IMR-90 (cell line): Measurements from ENCODE around the gene CITED2. TPM values are rescaled to one million over a fixed set of nuclear protein-coding genes. Genes with fewer than 3 reads are reported as not detected.

Experiments
- ATAC-seq: fragments of 200-7000 bp; cut with Tn5 transposase; 2 replicates; pipeline ENCODE4 v1.9.1; 2020; ENCODE audit warnings: low read depth, mild to moderate bottlenecking, moderate library complexity
- BruUV-seq: library from RNA; stranded (reverse); fragments of 400-500 nt; replicated peaks from 2 replicates; lab custom pipeline; 2021; lab: Mats Ljungman, UMichigan
- CTCF ChIA-PET: fragments of 300-600 bp; formaldehyde crosslinking; extraction: SDS; loops from one replicate; lab custom pipeline; 2021; ENCODE audit warnings: antibody characterized with exemption; lab: Yijun Ruan, JAX
- POLR2A ChIA-PET: fragments of 300-600 bp; sonication (Branson Sonifier 250); formaldehyde crosslinking; loops from one replicate; lab custom pipeline; 2022; ENCODE audit warnings: antibody characterized with exemption; ENCODE audit not compliant: unreplicated experiment; lab: Charles Lee
- DNase-seq: peaks from one replicate; pipeline ENCODE4 v3.0.0; 2013
- H2AFZ ChIP-seq: replicated peaks from 2 replicates; pipeline ENCODE3; 2013; ENCODE audit warnings: low read length, mild to moderate bottlenecking; ENCODE audit not compliant: poor library complexity
- H2AK5ac ChIP-seq: 2 replicates; pipeline ENCODE4 v1.6.1; 2013; ENCODE audit warnings: low read depth, low read length, inconsistent platforms
- H2AK9ac ChIP-seq: replicated peaks from 2 replicates; pipeline ENCODE3; 2013; ENCODE audit warnings: mild to moderate bottlenecking, low read depth, low read length, moderate library complexity; ENCODE audit not compliant: poor library complexity
- H2BK120ac ChIP-seq: 2 replicates; pipeline ENCODE4 v1.6.1; 2013; ENCODE audit warnings: low read depth, low read length, inconsistent platforms
- H2BK15ac ChIP-seq: 3 replicates; pipeline ENCODE4 v1.6.1; 2013; ENCODE audit warnings: low read depth, low read length, inconsistent platforms
- H2BK20ac ChIP-seq: 2 replicates; pipeline ENCODE4 v1.6.1; 2013; ENCODE audit warnings: low read depth, mild to moderate bottlenecking, inconsistent platforms, low read length, moderate library complexity
- H2BK5ac ChIP-seq: 2 replicates; pipeline ENCODE4 v1.6.1; 2013; ENCODE audit warnings: mild to moderate bottlenecking, low read depth, low read length, inconsistent platforms; ENCODE audit not compliant: poor library complexity, severe bottlenecking
- H3K14ac ChIP-seq: replicated peaks from 2 replicates; pipeline ENCODE4 v1.6.1; 2013; ENCODE audit warnings: low read depth, low read length, inconsistent platforms
- H3K18ac ChIP-seq: 2 replicates; pipeline ENCODE4 v1.6.1; 2013; ENCODE audit warnings: low read depth, low read length, control low read depth
- H3K23ac ChIP-seq: 2 replicates; pipeline ENCODE4 v1.6.1; 2013; ENCODE audit warnings: low read depth, low read length, inconsistent platforms
- H3K27ac ChIP-seq: 2 replicates; pipeline ENCODE4 v1.5.1; 2013; ENCODE audit warnings: mild to moderate bottlenecking, control low read depth, low read length; ENCODE audit not compliant: insufficient read depth
- H3K27me3 ChIP-seq: 2 replicates; pipeline ENCODE4 v1.6.1; 2013; ENCODE audit warnings: low read length; ENCODE audit not compliant: control insufficient read depth, insufficient read depth
- H3K36me3 ChIP-seq: 2 replicates; pipeline ENCODE4 v1.6.1; 2013; ENCODE audit warnings: low read length, mixed read lengths; ENCODE audit not compliant: control insufficient read depth, insufficient read depth
- H3K4ac ChIP-seq: 2 replicates; pipeline ENCODE4 v1.6.1; 2013; ENCODE audit warnings: low read depth, low read length, inconsistent platforms
- H3K4me1 ChIP-seq: 2 replicates; pipeline ENCODE4 v1.6.1; 2013; ENCODE audit warnings: low read length, mixed read lengths; ENCODE audit not compliant: control insufficient read depth, insufficient read depth
- H3K4me2 ChIP-seq: 2 replicates; pipeline ENCODE4 v1.6.1; 2013; ENCODE audit warnings: low read depth, mild to moderate bottlenecking, control low read depth, low read length, moderate library complexity
- H3K4me3 ChIP-seq: 2 replicates; pipeline ENCODE4 v1.5.1; 2013; ENCODE audit warnings: low read depth, mild to moderate bottlenecking, control low read depth, low read length, moderate library complexity; ENCODE audit not compliant: insufficient read depth
- H3K56ac ChIP-seq: 2 replicates; pipeline ENCODE4 v1.6.1; 2013; ENCODE audit warnings: low read length, inconsistent platforms; ENCODE audit not compliant: insufficient read depth; ENCODE audit errors: extremely low read depth
- H3K79me1 ChIP-seq, 2 experiments: 2 replicates each; pipeline ENCODE4 v1.6.1; 2013; ENCODE audit warnings: low read length in 2 of 2, inconsistent platforms in 1 of 2, low read depth in 1 of 2
- H3K9ac ChIP-seq: 2 replicates; pipeline ENCODE4 v1.6.1; 2013; ENCODE audit warnings: low read depth, low read length, control low read depth
- H3K9me1 ChIP-seq: 2 replicates; pipeline ENCODE4 v1.6.1; 2013; ENCODE audit warnings: low read length, inconsistent platforms; ENCODE audit not compliant: insufficient read depth
- H3K9me3 ChIP-seq: 2 replicates; pipeline ENCODE4 v1.6.1; 2013; ENCODE audit warnings: low read length; ENCODE audit not compliant: control insufficient read depth, insufficient read depth
- H4K20me1 ChIP-seq: 2 replicates; pipeline ENCODE4 v1.6.1; 2013; ENCODE audit warnings: low read length, inconsistent platforms; ENCODE audit not compliant: insufficient read depth
- H4K5ac ChIP-seq: 2 replicates; pipeline ENCODE4 v1.6.1; 2013; ENCODE audit warnings: mild to moderate bottlenecking, low read depth, low read length, control low read depth
- H4K8ac ChIP-seq, 2 experiments: 2 replicates each; pipeline ENCODE4 v1.6.1; 2013; ENCODE audit warnings: low read depth in 2 of 2, low read length in 2 of 2, control low read depth in 1 of 2, inconsistent platforms in 1 of 2
- H4K91ac ChIP-seq: 2 replicates; pipeline ENCODE4 v1.6.1; 2013; ENCODE audit warnings: low read depth, low read length, inconsistent platforms; ENCODE audit not compliant: insufficient read depth
- BHLHE40 ChIP-seq: fragments of 150-350 bp; IDR thresholded peaks from 2 replicates; pipeline ENCODE4 v1.6.1; 2016; ENCODE audit warnings: mild to moderate bottlenecking, low read depth, low read length
- CEBPB ChIP-seq: IDR thresholded peaks from 2 replicates; pipeline ENCODE4 v1.6.1; 2012; ENCODE audit warnings: low read depth, low read length, improper control_type of control experiment
- CTCF ChIP-seq: conservative IDR thresholded peaks from 2 replicates; pipeline ENCODE4 v1.5.1; 2012; ENCODE audit warnings: mild to moderate bottlenecking, low read depth, low read length, improper control_type of control experiment
- MXI1 ChIP-seq: IDR thresholded peaks from 2 replicates; pipeline ENCODE4 v1.6.1; 2012; ENCODE audit warnings: low read depth, mild to moderate bottlenecking, low read length, moderate library complexity, borderline replicate concordance
- NFE2L2 ChIP-seq: fragments of 150-350 bp; IDR thresholded peaks from 2 replicates; pipeline ENCODE4 v1.6.1; 2016; ENCODE audit warnings: low read depth, mild to moderate bottlenecking, low read length
- POLR2A ChIP-seq: IDR thresholded peaks from 2 replicates; pipeline ENCODE4 v1.6.1; 2012; ENCODE audit warnings: mild to moderate bottlenecking, low read depth, low read length
- RAD21 ChIP-seq: IDR thresholded peaks from 2 replicates; pipeline ENCODE4 v1.6.1; 2012; ENCODE audit warnings: low read length, improper control_type of control experiment
- SMC3 ChIP-seq: fragments of 150-350 bp; IDR thresholded peaks from 2 replicates; pipeline ENCODE4 v1.6.1; 2016; ENCODE audit warnings: low read depth, mild to moderate bottlenecking, antibody characterized with exemption, low read length, moderate library complexity
- WGBS, 2 experiments: methylation state at CpG; one replicate each; pipeline versions ENCODE4 v1.1.5 to v1.1.7; 2013; ENCODE audit warnings: missing lambda C conversion rate in 2 of 2; ENCODE audit not compliant: insufficient read length in 1 of 2; ENCODE audit errors: extremely low coverage in 2 of 2; 5-methylcytosine and 5-hydroxymethylcytosine counted together
- dilution Hi-C: fragments of 300-500 bp; cut with HindIII; formaldehyde crosslinking; loops from one replicate; pipeline ENCODE4 v1.14.3; 2018; ENCODE audit warnings: low sequenced_read_pairs; ENCODE audit not compliant: unreplicated experiment
- in situ Hi-C: fragments of 300-500 bp; cut with MboI; formaldehyde crosslinking; loops from 3 replicates; pipeline ENCODE4 v1.14.3; 2019; ENCODE audit warnings: low sequenced_read_pairs, inconsistent platforms, mixed read lengths
- intact Hi-C: fragments of 100-400 bp; cut with micrococcal nuclease; formaldehyde crosslinking; loops from 2 replicates; pipeline ENCODE4 v1.10.0; 2022
- polyA plus RNA-seq, 3 experiments: library from polyadenylated mRNA; depleted of rRNA; stranded (reverse); fragments of >200 nt; gene quantifications; 2 replicates each; pipeline ENCODE4 v1.2.3, GENCODE V29; 2012; ENCODE audit warnings: low replicate concordance in 1 of 3
- total RNA-seq: library from RNA; depleted of rRNA; stranded (reverse); fragments of >200 nt; gene quantifications from 2 replicates; pipeline ENCODE4 v1.2.3, GENCODE V29; 2012
- TF ChIP-seq, protein P1 (sequence below): fragments of 150-350 bp; IDR thresholded peaks from 2 replicates; pipeline ENCODE4 v1.6.1; 2016; ENCODE audit warnings: low read depth, mild to moderate bottlenecking, low read length, moderate library complexity, borderline replicate concordance

Gene CITED2
- total and polyA plus RNA-seq, 2 of the 4 experiments (the other 2 are of a cell fraction) = 163 to 483 TPM

DNA sequence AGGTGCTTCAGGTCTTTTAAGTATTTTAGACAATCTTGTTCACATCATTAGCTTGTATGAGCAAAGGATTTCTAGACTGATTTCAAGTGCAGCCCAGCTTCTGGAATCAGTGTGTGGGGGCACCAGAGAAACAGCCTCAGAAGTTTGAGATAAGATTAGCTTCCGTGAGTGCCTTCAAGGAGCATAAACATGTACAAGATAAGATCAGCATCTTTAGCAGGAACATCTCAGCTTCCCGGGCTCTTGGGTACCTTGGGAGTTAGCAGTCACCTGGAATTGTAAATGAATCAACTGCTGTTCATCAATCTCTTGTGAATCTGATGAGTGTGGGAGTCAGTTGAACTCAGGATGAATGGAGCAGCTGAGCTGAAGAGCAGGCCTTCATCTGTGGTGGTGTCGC lies 12.0 kb upstream of the CITED2 start:
- Histone ChIP-seq H2AK9ac (no peak overlapping the region), H3K4me3 (no peak overlapping the region), H2BK20ac (no peak overlapping the region), H3K18ac (peak overlapping the region; percentile 20; the same call in 1 of the 2 replicates), H3K4me2 (no peak overlapping the region), H3K23ac (no peak overlapping the region), H2AK5ac (peak overlapping the region; percentile 65; the same call in 1 of the 2 replicates), H3K14ac (peak overlapping the region; percentile 63; the same call in 1 of the 2 replicates), H3K9me1 (peaks cover 3% of the 10 kb centered on the region; the same call in 1 of the 2 replicates), H3K4ac (0 out of 2 replicates have a peak overlapping the region, but pooled peaks have one; percentile 51), H3K27me3 (no peaks in the 10 kb centered on the region), H4K8ac (0 out of 4 replicates have a peak overlapping the region, but pooled peaks of 1 of the 2 experiments have one; percentile 0), H3K9me3 (no peaks in the 10 kb centered on the region), H3K56ac (no peak overlapping the region), H2BK15ac (peak overlapping the region; percentile 66; the same call in 1 of the 3 replicates), H4K5ac (no peak overlapping the region), H3K9ac (no peak overlapping the region), H4K20me1 (no peaks in the 10 kb centered on the region), H3K27ac (no peak overlapping the region), H3K4me1 (peaks cover 3% of the 10 kb centered on the region; the same call in 1 of the 2 replicates), H2BK120ac (peak overlapping the region; percentile 30; the same call in 1 of the 2 replicates), H2AFZ (no peak overlapping the region), H3K36me3 (no peaks in the 10 kb centered on the region), H3K79me1 (no peaks in the 10 kb centered on the region), H2BK5ac (no peak overlapping the region), H4K91ac (peak overlapping the region; percentile 44; the same call in 1 of the 2 replicates)
- no TSS peak for BruUV-seq
- TF ChIP-seq RAD21 (no peak), POLR2A (no peak), NFE2L2 (no peak), MXI1 (no peak), SMC3 (no peak), CTCF (no peak), BHLHE40 (no peak), CEBPB (no peak)
- TF ChIP-seq, protein P1, sequence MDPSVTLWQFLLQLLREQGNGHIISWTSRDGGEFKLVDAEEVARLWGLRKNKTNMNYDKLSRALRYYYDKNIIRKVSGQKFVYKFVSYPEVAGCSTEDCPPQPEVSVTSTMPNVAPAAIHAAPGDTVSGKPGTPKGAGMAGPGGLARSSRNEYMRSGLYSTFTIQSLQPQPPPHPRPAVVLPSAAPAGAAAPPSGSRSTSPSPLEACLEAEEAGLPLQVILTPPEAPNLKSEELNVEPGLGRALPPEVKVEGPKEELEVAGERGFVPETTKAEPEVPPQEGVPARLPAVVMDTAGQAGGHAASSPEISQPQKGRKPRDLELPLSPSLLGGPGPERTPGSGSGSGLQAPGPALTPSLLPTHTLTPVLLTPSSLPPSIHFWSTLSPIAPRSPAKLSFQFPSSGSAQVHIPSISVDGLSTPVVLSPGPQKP = no peak
- intact Hi-C loops = no loop called here
- dilution Hi-C loops = no loop called here
- 67% methylated on average over 1 of the region's 3 CpGs; no CpG with 5 or more reads in 1 of the 2 experiments for WGBS, 2 experiments
- ChIA-PET CTCF (interaction anchor here (0.6 kb wide), 1 partner anchor 210 kb away, joined by 3 read pairs; no protein-coding TSS in a partner anchor), POLR2A (no interaction called here)
- ATAC-seq (no peak), DNase-seq (no peak)
- in situ Hi-C loops = no loop called here
